WI38 (cell line): Measurements from ENCODE around the gene HDAC8.

Source experiments
- H3K4me3 ChIP-seq: 2 replicates; pipeline ENCODE4 v1.5.1; 2011; ENCODE audit warnings: low read depth, mild to moderate bottlenecking, control low read depth, low read length
- TF ChIP-seq, protein P1 (sequence below): IDR thresholded peaks from 2 replicates; pipeline ENCODE4 v1.5.1; 2012; ENCODE audit warnings: low read depth, mild to moderate bottlenecking, control low read depth, low read length

The HDAC8 gene

DNA sequence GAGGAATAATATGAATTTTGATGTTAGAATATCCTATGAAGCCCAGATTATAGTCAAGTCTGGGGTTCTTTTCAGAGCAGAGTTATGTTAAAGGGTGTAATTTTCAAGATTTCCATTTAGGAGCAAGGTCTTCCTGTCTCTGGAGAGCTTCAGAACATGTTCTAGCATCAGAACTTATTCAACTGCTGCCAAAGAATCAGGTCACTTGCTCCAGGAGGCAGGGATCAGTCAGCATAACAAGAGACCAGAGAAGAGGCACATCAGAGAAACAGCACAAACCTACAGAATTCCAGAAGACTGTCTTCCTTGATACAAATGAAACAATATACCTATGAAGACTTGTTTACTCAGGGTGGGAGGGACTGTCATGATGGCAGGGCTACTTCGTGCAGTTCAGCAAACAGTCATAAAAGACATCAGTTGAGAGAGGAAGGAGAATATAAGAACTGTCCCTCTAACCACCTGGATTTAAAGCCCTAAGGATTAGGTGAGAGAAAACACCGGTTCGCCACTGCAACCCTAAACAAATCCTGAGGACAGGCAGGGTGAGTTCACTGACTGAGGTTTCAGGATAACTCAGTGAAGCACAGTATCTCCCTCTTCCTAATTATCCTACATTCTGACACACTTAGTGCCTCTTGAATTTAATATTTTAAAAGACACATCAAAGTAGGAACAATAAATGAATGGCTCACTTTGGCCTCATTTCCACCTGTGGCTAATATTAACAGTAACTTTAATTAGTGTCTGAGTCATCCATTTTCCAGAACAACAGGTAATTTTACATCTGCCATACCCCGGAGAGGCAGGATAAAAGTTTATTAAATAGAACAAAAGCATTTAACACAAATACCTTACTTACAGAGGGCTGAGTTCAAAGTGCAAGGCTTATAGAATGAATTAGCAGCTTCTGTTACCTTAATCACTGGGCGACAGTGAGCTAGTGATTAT lies 93.0 kb downstream of the HDAC8 start:
- TF ChIP-seq, protein P1, sequence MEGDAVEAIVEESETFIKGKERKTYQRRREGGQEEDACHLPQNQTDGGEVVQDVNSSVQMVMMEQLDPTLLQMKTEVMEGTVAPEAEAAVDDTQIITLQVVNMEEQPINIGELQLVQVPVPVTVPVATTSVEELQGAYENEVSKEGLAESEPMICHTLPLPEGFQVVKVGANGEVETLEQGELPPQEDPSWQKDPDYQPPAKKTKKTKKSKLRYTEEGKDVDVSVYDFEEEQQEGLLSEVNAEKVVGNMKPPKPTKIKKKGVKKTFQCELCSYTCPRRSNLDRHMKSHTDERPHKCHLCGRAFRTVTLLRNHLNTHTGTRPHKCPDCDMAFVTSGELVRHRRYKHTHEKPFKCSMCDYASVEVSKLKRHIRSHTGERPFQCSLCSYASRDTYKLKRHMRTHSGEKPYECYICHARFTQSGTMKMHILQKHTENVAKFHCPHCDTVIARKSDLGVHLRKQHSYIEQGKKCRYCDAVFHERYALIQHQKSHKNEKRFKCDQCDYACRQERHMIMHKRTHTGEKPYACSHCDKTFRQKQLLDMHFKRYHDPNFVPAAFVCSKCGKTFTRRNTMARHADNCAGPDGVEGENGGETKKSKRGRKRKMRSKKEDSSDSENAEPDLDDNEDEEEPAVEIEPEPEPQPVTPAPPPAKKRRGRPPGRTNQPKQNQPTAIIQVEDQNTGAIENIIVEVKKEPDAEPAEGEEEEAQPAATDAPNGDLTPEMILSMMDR, result no peak
- no peak overlapping the region for H3K4me3 ChIP-seq

DNA sequence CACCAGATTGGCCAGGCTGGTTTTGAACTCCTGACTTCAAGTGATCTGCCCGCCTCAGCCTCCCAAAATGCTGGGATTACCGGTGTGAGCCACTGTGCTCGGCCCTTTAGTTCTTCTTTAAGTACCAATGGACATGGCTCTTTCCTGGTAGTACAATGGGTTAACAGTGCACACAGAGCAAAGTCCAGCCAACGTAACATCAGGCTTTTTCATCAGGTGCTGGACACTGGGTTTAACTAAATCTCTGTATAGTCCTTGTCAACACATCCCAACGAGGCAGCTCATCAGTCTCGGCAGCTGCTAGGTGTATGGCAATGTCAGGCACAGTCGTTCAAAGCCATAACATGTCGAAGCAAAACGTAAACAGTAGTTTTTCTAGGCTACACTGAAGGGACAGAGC lies 93.8 kb downstream of the HDAC8 start:
- TF ChIP-seq, protein P1, result no peak
- no peak overlapping the region for H3K4me3 ChIP-seq

DNA sequence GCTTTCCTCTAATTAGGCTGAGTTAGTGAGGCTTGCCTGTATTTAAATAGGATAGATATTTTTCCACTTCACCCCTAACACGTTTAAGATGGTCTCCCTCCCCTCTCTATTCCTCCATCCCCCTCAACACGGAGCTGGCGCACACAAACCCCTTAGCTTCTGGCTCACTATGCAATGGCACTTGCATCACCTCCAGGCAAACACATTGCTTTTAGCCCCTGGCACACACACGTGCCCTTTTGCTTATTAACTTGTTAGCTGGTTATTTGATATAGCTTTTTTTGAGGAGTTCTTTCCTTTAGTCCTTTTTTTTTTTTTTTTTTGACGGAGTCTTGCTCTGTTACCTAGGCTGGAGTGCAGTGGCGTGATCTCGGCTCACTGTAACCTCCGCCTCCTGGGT lies 94.3 kb downstream of the HDAC8 start:
- no peak overlapping the region for H3K4me3 ChIP-seq
- TF ChIP-seq, protein P1, result no peak

DNA sequence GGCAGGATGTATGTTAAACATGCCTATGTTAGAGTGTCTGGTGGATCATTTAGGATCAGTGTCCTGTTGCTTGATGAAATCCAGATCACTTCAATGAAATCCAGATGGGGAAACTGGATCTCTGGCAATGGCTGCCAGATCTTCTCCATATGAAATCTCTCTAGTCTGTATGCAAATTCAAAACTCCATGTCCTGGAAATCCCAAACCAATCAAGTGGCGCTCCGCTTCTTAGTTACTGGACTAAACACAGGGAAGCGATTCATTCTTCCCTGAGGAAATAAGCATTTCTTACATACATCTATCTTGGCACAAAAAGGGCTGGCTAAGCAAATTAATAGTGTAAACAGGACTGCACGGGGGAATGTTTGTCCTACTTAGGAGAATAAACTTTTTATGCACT lies 94.9 kb downstream of the HDAC8 start:
- no peak overlapping the region for H3K4me3 ChIP-seq
- TF ChIP-seq, protein P1, result no peak

DNA sequence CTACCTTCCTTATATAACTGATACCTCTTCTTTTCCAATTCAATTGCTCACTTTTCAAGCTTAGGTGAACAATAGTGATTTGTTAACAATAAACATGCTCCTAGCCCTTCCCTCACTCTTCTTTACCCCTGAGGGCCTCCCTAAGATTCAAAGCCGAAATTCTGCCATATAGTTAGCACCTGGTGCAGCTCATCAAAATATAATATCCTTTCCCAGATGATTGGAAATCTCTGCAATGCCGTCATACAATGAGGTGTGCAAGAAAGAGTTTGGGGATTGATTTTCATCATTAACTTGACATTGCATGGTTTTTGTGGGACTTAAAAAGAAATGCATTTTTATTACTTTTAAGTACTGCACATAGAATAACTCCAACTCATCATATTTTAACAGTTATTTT lies 95.3 kb downstream of the HDAC8 start:
- TF ChIP-seq, protein P1, result no peak
- H3K4me3 ChIP-seq, result no peak overlapping the region

DNA sequence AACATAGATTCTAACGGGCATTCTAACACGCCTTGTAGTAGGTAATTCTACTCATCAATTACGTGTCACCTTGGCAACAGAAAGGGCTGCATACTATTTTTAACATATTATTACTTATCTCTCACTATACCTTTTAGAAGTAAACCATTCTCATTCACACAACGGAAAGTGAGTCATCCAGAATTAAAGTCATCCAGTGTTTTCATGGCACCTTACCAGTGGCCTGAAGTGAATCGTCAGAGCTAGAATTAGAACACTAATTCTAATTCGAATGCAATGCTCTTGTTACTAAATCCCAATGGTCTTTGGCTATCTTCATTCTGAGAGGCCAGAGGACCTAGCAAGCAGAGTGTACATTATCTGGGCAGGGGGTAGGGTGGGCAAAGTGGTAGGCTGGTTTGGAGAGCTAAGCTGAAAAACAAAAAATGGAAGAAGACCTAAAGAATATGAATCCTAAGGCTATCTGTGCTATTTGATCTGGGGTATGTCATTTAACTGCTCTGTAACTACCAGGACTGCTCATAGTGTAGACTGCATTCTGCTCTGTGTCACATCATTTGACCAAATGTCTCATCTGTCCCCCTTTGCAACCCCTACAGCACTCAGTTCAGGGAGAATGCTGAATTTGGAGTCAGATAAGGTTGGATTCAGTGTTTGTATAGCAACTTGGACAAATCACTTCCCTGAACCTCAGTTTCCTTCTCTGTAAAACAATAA lies 96.5 kb downstream of the HDAC8 start:
- TF ChIP-seq, protein P1, result no peak
- no peak overlapping the region for H3K4me3 ChIP-seq

DNA sequence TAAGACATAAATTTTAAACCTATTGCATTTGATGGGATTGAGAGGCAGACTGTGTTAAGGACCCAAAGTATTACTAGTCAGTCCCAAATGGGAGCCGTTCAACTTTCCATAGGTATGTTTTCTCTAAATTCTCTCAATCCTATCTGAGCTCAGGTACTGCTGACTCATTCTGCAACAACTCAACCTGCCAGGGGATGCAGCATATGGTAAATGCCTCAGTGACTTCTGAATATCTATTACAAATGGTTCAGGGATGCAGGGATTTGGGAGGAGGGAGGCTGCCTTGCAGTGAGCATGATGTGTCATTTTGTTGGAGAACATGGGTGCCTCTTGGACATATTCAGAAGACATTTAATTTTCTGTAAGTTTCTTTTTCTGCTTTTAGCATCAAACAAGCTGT lies 97.3 kb downstream of the HDAC8 start:
- H3K4me3 ChIP-seq, result no peak overlapping the region

More for the DNA sequence above, 97.3 kb downstream of the HDAC8 start:
- TF ChIP-seq, protein P1, result no peak
